Measurements from ENCODE around the gene PTGES3L.

PTGES3L gene

GRCh38 chr17:42980274-42980765, 440 bp upstream of the PTGES3L start, which contains the start of gene RUNDC1:
Gene RUNDC1, plus strand, starts transcription at chr17:42980565. Its CDS starts 12 bp downstream, at chr17:42980577.
- no peak for TF ChIP-seq REST (IDR thresholded peaks at IDR 0.05; ENCODE audit: insufficient read depth in 1 of 2, low read depth in 2 of 2, low read length in 2 of 2)
- TF ChIP-seq POLR2AphosphoS5 (IDR thresholded peaks at IDR 0.05; ENCODE audit: low read depth, low read length), result peak; percentile 50; the same call in 1 of the 2 replicates
- TF ChIP-seq SIN3A (IDR thresholded peaks at IDR 0.05; ENCODE audit: borderline replicate concordance, insufficient read depth, low read length), result peak; percentile 94; the same call in 1 of the 2 replicates
- 0 out of 2 replicates have a peak, but pooled peaks have one; percentile 60 for TF ChIP-seq TAF1 (IDR thresholded peaks at IDR 0.05; ENCODE audit: borderline replicate concordance, insufficient read depth, low read length)
- no peak for TF ChIP-seq FOXP2 (optimal IDR thresholded peaks at IDR 0.05; ENCODE audit: borderline replicate concordance, extremely low read depth, extremely low read length, insufficient read depth)

DNA sequence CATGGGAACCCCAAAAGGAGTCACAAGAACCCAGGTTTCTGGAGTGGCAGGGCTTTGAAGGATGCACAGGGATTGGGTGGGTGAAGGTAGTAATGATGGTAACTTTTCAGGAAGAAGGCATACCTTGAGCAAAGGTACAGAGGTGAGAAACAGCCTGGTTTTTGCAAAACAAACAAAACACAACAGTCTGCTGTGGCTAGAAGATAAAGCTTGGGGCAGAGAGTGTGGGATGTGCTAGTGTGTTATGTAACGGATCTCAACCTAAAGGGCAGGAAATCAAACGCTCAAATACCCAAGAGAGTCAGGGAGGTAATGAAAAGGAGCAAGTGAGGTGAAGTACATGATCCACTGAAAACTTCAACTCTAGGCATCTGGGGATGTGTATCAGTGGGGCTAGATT, 4.6 kb downstream of the PTGES3L start:
- no peak for TF ChIP-seq SIN3A (IDR thresholded peaks at IDR 0.05; ENCODE audit: borderline replicate concordance, insufficient read depth, low read length)
- no peak for TF ChIP-seq FOXP2 (optimal IDR thresholded peaks at IDR 0.05; ENCODE audit: borderline replicate concordance, extremely low read depth, extremely low read length, insufficient read depth)
- TF ChIP-seq REST (IDR thresholded peaks at IDR 0.05; ENCODE audit: insufficient read depth in 1 of 2, low read depth in 2 of 2, low read length in 2 of 2), result no peak
- TF ChIP-seq TAF1 (IDR thresholded peaks at IDR 0.05; ENCODE audit: borderline replicate concordance, insufficient read depth, low read length), result no peak
- no peak for TF ChIP-seq POLR2AphosphoS5 (IDR thresholded peaks at IDR 0.05; ENCODE audit: low read depth, low read length)

DNA sequence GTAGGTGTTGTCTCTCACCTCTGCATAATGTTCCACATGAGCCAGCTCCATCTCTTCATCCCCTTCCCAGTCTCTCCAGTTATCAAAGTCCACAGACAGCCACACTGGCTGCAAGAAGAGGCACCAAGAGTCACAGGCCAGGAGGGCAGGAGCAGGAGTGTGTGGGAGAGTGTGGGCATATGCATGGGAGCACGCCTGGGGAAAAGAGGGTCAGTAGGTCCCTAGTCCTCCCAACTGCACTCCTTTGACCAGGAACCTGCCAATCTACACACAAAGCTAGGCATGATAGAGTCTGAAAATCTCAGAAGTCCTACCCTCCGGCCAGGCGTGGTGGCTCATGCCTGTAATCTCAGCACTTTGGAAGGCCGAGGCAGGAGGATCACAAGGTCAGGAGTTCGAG, 8.3 kb downstream of the PTGES3L start:
- no peak for TF ChIP-seq TAF1 (IDR thresholded peaks at IDR 0.05; ENCODE audit: borderline replicate concordance, insufficient read depth, low read length)
- no peak for TF ChIP-seq POLR2AphosphoS5 (IDR thresholded peaks at IDR 0.05; ENCODE audit: low read depth, low read length)
- TF ChIP-seq FOXP2 (optimal IDR thresholded peaks at IDR 0.05; ENCODE audit: borderline replicate concordance, extremely low read depth, extremely low read length, insufficient read depth), result no peak
- TF ChIP-seq SIN3A (IDR thresholded peaks at IDR 0.05; ENCODE audit: borderline replicate concordance, insufficient read depth, low read length), result no peak
- TF ChIP-seq REST (IDR thresholded peaks at IDR 0.05; ENCODE audit: insufficient read depth in 1 of 2, low read depth in 2 of 2, low read length in 2 of 2), result no peak

GRCh38 chr17:42969001-42969581, 10.8 kb downstream of the PTGES3L start:
- no peak for TF ChIP-seq TAF1 (IDR thresholded peaks at IDR 0.05; ENCODE audit: borderline replicate concordance, insufficient read depth, low read length)
- no peak for TF ChIP-seq FOXP2 (optimal IDR thresholded peaks at IDR 0.05; ENCODE audit: borderline replicate concordance, extremely low read depth, extremely low read length, insufficient read depth)
- TF ChIP-seq POLR2AphosphoS5 (IDR thresholded peaks at IDR 0.05; ENCODE audit: low read depth, low read length), result no peak
- TF ChIP-seq SIN3A (IDR thresholded peaks at IDR 0.05; ENCODE audit: borderline replicate concordance, insufficient read depth, low read length), result no peak

GRCh38 chr17:42967925-42968324, 12.0 kb downstream of the PTGES3L start:
- no peak for TF ChIP-seq POLR2AphosphoS5 (IDR thresholded peaks at IDR 0.05; ENCODE audit: low read depth, low read length)
- no peak for TF ChIP-seq FOXP2 (optimal IDR thresholded peaks at IDR 0.05; ENCODE audit: borderline replicate concordance, extremely low read depth, extremely low read length, insufficient read depth)
- TF ChIP-seq REST (IDR thresholded peaks at IDR 0.05; ENCODE audit: insufficient read depth in 1 of 2, low read depth in 2 of 2, low read length in 2 of 2), result no peak
- no peak for TF ChIP-seq TAF1 (IDR thresholded peaks at IDR 0.05; ENCODE audit: borderline replicate concordance, insufficient read depth, low read length)
- TF ChIP-seq SIN3A (IDR thresholded peaks at IDR 0.05; ENCODE audit: borderline replicate concordance, insufficient read depth, low read length), result no peak
